Nephron progenitor cell (in vitro differentiated cells): ENCODE measurements around the gene MMP19.

Experiments
- DNase-seq: peaks from one replicate; pipeline ENCODE4 v3.0.0; 2021
- H3K27ac Mint-ChIP-seq: 2 replicates; pipeline ENCODE4 v1.8.0; 2021; ENCODE audit warnings: mild to moderate bottlenecking, moderate library complexity, mixed read lengths
- H3K27me3 Mint-ChIP-seq: 2 replicates; pipeline ENCODE4 v1.8.0; 2021; ENCODE audit warnings: mild to moderate bottlenecking, low read depth, mixed read lengths; ENCODE audit not compliant: poor library complexity
- H3K36me3 Mint-ChIP-seq: 2 replicates; pipeline ENCODE4 v1.8.0; 2021; ENCODE audit warnings: low read depth, mixed read lengths
- H3K4me1 Mint-ChIP-seq: 2 replicates; pipeline ENCODE4 v1.8.0; 2021; ENCODE audit warnings: mixed read lengths
- H3K4me3 Mint-ChIP-seq: 2 replicates; pipeline ENCODE4 v1.8.0; 2021; ENCODE audit warnings: mild to moderate bottlenecking, moderate library complexity, mixed read lengths
- H3K9me3 Mint-ChIP-seq: 2 replicates; pipeline ENCODE4 v1.8.0; 2021; ENCODE audit warnings: mild to moderate bottlenecking, moderate library complexity, mixed read lengths
- CTCF ChIP-seq: fragments of 200-600 bp; sonication (generic); IDR thresholded peaks from 2 replicates; pipeline ENCODE4 v1.5.0; 2021; ENCODE audit warnings: antibody characterized with exemption

MMP19 gene

GRCh38 chr12:55797550-55797949, 45.2 kb downstream of the MMP19 start:
- peaks cover 16% of the 10 kb centered on the region for H3K4me1 Mint-ChIP-seq
- DNase-seq = no peak
- no peak for TF ChIP-seq CTCF
- peak overlapping the region; percentile 90 for H3K27ac Mint-ChIP-seq
- no peak overlapping the region for H3K4me3 Mint-ChIP-seq
- H3K9me3 Mint-ChIP-seq = no peaks in the 10 kb centered on the region
- H3K36me3 Mint-ChIP-seq = peaks cover 58% of the 10 kb centered on the region
- H3K27me3 Mint-ChIP-seq = no peaks in the 10 kb centered on the region

- peak overlapping the region; percentile 49 for H3K27ac Mint-ChIP-seq
- H3K36me3 Mint-ChIP-seq = peaks cover 57% of the 10 kb centered on the region
- H3K4me1 Mint-ChIP-seq = peaks cover 16% of the 10 kb centered on the region
- H3K4me3 Mint-ChIP-seq = no peak overlapping the region
- no peaks in the 10 kb centered on the region for H3K27me3 Mint-ChIP-seq
- DNase-seq = peak; percentile 31
- peak; percentile 65 for TF ChIP-seq CTCF
- no peaks in the 10 kb centered on the region for H3K9me3 Mint-ChIP-seq
Measured at GRCh38 chr12:55797068-55797467, 45.7 kb downstream of the MMP19 start.

- H3K27me3 Mint-ChIP-seq = no peaks in the 10 kb centered on the region
- no peaks in the 10 kb centered on the region for H3K9me3 Mint-ChIP-seq
- H3K4me3 Mint-ChIP-seq = no peak overlapping the region
- DNase-seq = no peak
- H3K4me1 Mint-ChIP-seq = peaks cover 16% of the 10 kb centered on the region
- TF ChIP-seq CTCF = no peak
- no peak overlapping the region for H3K27ac Mint-ChIP-seq
- peaks cover 57% of the 10 kb centered on the region for H3K36me3 Mint-ChIP-seq
Measured at GRCh38 chr12:55795950-55796349, 46.8 kb downstream of the MMP19 start.

- TF ChIP-seq CTCF = no peak
- DNase-seq = no peak
- Mint-ChIP-seq H3K4me1 (peaks cover 24% of the 10 kb centered on the region), H3K9me3 (no peaks in the 10 kb centered on the region), H3K36me3 (peaks cover 94% of the 10 kb centered on the region), H3K4me3 (no peak overlapping the region), H3K27me3 (peaks cover 4% of the 10 kb centered on the region), H3K27ac (no peak overlapping the region)
Measured at GRCh38 chr12:55789893-55790292, 52.8 kb downstream of the MMP19 start.

- Mint-ChIP-seq H3K36me3 (peaks cover 93% of the 10 kb centered on the region), H3K27me3 (peaks cover 4% of the 10 kb centered on the region), H3K27ac (peak overlapping the region; percentile 78), H3K4me1 (peaks cover 24% of the 10 kb centered on the region), H3K9me3 (no peaks in the 10 kb centered on the region), H3K4me3 (peak overlapping the region; percentile 40)
- TF ChIP-seq CTCF = no peak
- DNase-seq = no peak
Measured at GRCh38 chr12:55789171-55789570, 53.6 kb downstream of the MMP19 start.

GRCh38 chr12:55788546-55788945, 54.2 kb downstream of the MMP19 start:
- Mint-ChIP-seq H3K27ac (peak overlapping the region; percentile 78), H3K4me1 (peaks cover 31% of the 10 kb centered on the region), H3K9me3 (no peaks in the 10 kb centered on the region), H3K36me3 (peaks cover 93% of the 10 kb centered on the region), H3K4me3 (peak overlapping the region; percentile 24), H3K27me3 (peaks cover 4% of the 10 kb centered on the region)
- peak; percentile 12 for DNase-seq
- no peak for TF ChIP-seq CTCF
